RWPE2 (cell line): Measurements from ENCODE around the gene FNTB.

Source experiments
- ATAC-seq: fragments of 200-7000 bp; cut with Tn5 transposase; 3 replicates; pipeline ENCODE4 v1.9.1; 2021; ENCODE audit warnings: low read depth
- DNase-seq: peaks from one replicate; pipeline ENCODE4 v3.0.0-alpha.2; 2020; ENCODE audit warnings: low spot score
- H3K27ac ChIP-seq: fragments of 450-650 bp; 2 replicates; pipeline ENCODE4 v1.5.1; 2017; ENCODE audit warnings: mild to moderate bottlenecking; ENCODE audit not compliant: poor library complexity, severe bottlenecking
- H3K27me3 ChIP-seq: fragments of 250-450 bp; sonication (Bioruptor Pico); 2 replicates; pipeline ENCODE4 v1.5.1; 2021; ENCODE audit warnings: mild to moderate bottlenecking, moderate library complexity; ENCODE audit not compliant: insufficient read depth, poor library complexity, severe bottlenecking
- H3K36me3 ChIP-seq: fragments of 250-450 bp; sonication (Bioruptor Pico); 2 replicates; pipeline ENCODE4 v1.5.1; 2020; ENCODE audit warnings: low read depth, mild to moderate bottlenecking, moderate library complexity
- H3K4me1 ChIP-seq: fragments of 250-450 bp; sonication (Bioruptor Pico); 2 replicates; pipeline ENCODE4 v1.5.1; 2021; ENCODE audit warnings: mild to moderate bottlenecking, moderate library complexity; ENCODE audit not compliant: insufficient read depth, poor library complexity, severe bottlenecking
- H3K4me3 ChIP-seq: fragments of 250-450 bp; sonication (Bioruptor Pico); 2 replicates; pipeline ENCODE4 v1.5.1; 2021; ENCODE audit warnings: mild to moderate bottlenecking, moderate library complexity; ENCODE audit not compliant: severe bottlenecking
- H3K9me3 ChIP-seq: fragments of 250-450 bp; sonication (Bioruptor Pico); 2 replicates; pipeline ENCODE4 v1.5.1; 2021; ENCODE audit warnings: mild to moderate bottlenecking, moderate library complexity; ENCODE audit not compliant: severe bottlenecking
- TF ChIP-seq, protein P1 (sequence below): fragments of 450-650 bp; IDR thresholded peaks from one replicate; pipeline ENCODE4 v1.5.1; 2017; ENCODE audit warnings: mild to moderate bottlenecking, moderate library complexity; ENCODE audit not compliant: poor library complexity, severe bottlenecking

The FNTB gene

DNA sequence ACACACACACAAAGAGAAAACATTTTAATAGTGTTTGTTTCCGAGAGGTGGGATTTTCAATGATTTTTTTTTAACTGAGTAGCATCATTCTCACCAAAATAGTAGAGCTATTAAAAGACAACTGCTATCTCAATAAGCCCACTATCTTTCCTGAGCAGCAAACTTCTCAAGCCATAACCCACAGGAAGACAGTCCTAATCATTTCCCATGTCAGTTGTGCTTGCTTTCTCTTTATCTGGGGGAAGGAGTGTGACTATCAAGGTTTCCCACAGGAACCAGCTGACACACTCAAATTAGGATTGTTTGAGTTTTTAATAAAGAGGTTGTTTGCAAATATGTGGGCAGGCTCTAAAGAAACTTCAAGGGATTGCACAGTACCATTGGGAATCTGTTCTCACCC is 120.5 kb downstream of the FNTB start:
- DNase-seq: no peak
- no peak overlapping the region for H3K27ac ChIP-seq
- ATAC-seq: no peak
- no peak overlapping the region for H3K4me3 ChIP-seq
- H3K27me3 ChIP-seq: no peaks in the 10 kb centered on the region
- no peaks in the 10 kb centered on the region for H3K9me3 ChIP-seq
- TF ChIP-seq, protein P1, sequence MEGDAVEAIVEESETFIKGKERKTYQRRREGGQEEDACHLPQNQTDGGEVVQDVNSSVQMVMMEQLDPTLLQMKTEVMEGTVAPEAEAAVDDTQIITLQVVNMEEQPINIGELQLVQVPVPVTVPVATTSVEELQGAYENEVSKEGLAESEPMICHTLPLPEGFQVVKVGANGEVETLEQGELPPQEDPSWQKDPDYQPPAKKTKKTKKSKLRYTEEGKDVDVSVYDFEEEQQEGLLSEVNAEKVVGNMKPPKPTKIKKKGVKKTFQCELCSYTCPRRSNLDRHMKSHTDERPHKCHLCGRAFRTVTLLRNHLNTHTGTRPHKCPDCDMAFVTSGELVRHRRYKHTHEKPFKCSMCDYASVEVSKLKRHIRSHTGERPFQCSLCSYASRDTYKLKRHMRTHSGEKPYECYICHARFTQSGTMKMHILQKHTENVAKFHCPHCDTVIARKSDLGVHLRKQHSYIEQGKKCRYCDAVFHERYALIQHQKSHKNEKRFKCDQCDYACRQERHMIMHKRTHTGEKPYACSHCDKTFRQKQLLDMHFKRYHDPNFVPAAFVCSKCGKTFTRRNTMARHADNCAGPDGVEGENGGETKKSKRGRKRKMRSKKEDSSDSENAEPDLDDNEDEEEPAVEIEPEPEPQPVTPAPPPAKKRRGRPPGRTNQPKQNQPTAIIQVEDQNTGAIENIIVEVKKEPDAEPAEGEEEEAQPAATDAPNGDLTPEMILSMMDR: no peak
- no peaks in the 10 kb centered on the region for H3K36me3 ChIP-seq
- no peaks in the 10 kb centered on the region for H3K4me1 ChIP-seq

DNA sequence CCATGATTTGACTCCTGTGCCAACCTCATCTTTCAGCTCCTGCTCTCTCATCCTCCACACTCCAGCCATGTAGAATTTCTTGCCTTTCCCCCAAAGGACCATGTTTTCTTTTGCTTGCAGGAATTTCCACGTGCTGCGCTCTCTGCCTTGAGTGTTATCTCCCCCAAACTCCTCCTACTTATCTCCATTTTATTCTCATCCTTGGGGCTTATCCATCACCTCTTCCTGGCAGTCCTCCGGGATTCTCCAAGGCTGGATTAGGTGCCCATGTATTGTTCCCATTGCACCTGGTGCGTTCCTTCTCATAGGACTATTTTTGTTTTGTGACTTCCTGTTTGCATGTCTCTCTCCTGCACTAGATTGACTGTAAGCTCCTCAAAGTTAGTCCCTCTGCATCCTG is 122.7 kb downstream of the FNTB start:
- DNase-seq (no peak), ATAC-seq (no peak)
- no peaks in the 10 kb centered on the region for H3K9me3 ChIP-seq
- TF ChIP-seq, protein P1: no peak
- no peaks in the 10 kb centered on the region for H3K27me3 ChIP-seq
- no peaks in the 10 kb centered on the region for H3K4me1 ChIP-seq
- no peak overlapping the region for H3K27ac ChIP-seq
- H3K4me3 ChIP-seq: no peak overlapping the region
- no peaks in the 10 kb centered on the region for H3K36me3 ChIP-seq

DNA sequence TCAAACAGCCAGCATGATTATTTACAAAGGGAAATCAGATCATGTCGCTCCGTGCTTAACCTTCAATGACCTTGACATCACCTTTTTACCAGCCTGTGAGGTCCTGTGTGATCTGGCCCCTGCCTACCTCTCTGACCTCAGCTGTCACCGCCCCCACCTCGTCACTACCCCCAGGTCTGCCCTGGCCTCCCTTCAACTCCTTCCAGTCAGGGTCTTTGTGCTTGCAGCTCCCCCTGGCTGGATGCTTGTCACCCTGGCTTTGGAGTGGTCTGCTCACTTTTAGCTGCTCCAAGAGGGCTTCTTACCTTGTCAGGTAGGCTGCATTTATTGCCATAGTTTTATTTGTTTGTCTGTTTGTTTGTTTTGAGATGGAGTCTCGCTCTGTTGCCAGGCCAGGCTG is 123.8 kb downstream of the FNTB start:
- TF ChIP-seq, protein P1: no peak
- DNase-seq: no peak
- Histone ChIP-seq H3K36me3 (no peaks in the 10 kb centered on the region), H3K9me3 (no peaks in the 10 kb centered on the region), H3K4me1 (no peaks in the 10 kb centered on the region), H3K27ac (no peak overlapping the region), H3K4me3 (no peak overlapping the region), H3K27me3 (no peaks in the 10 kb centered on the region)
- no peak for ATAC-seq
